Fibroblast of skin of scalp (primary cell): Measurements from ENCODE around the gene BRD1.
"Not testable (repeated sequence)": the region's sequence is repeated elsewhere in the genome, so short reads cannot be mapped to it uniquely, and the experiment has no call there.

Experiments used
- DNase-seq: peaks from one replicate; pipeline ENCODE4 v3.0.0-alpha.2; 2013

The BRD1 gene

DNA sequence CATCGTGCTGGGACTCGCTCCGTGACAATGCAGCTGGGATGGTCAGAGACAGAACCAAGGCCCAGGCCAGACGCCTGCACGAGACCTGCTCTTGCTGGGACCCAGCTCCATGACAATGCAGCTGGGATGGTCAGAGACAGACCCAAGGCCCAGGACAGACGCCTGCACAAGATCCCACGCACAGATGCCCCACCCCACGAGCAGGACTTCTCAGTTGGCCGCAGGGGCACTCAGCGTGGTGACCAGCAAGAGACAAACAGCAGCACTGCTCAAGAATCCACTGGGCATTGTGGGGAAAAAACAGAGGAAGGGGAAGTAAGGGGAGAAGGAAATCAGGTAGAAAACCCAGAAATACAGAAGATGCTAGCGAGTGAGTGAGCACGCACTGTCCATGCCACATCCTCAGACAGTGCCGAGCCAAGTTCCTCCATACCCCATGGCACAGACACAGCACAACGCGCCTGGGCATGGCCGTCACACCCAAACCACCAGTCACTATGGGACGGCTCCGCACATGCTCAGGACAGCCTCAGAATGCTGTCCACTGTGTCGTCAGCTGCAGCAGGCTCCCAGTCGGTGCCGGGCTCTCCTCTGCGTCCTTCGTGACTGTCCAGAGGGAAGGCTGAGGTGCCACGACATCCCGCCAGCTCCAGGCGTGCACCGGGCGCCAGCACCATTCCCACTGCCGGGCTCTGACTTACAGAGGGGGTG, 44.5 kb downstream of the BRD1 start:
- DNase-seq: no peak

DNA sequence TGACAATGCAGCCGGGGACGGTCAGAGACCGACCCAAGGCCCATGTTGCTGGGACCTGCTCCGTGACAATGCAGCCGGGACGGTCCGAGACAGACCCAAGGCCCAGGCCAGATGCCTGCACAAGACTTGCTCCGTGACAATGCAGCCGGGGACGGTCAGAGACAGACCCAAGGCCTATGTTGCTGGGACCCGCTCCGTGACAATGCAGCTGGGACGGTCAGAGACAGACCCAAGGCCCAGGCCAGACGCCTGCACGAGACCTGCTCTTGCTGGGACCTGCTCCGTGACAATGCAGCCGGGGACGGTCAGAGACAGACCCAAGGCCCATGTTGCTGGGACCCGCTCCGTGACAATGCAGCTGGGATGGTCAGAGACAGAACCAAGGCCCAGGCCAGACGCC, 45.8 kb downstream of the BRD1 start:
- not testable (repeated sequence) for DNase-seq

- DNase-seq: no peak
These were observed 46.3 kb downstream of the BRD1 start for GRCh38 chr22:49781289-49781782.

GRCh38 chr22:49780698-49781288, 46.9 kb downstream of the BRD1 start:
- no peak for DNase-seq

DNA sequence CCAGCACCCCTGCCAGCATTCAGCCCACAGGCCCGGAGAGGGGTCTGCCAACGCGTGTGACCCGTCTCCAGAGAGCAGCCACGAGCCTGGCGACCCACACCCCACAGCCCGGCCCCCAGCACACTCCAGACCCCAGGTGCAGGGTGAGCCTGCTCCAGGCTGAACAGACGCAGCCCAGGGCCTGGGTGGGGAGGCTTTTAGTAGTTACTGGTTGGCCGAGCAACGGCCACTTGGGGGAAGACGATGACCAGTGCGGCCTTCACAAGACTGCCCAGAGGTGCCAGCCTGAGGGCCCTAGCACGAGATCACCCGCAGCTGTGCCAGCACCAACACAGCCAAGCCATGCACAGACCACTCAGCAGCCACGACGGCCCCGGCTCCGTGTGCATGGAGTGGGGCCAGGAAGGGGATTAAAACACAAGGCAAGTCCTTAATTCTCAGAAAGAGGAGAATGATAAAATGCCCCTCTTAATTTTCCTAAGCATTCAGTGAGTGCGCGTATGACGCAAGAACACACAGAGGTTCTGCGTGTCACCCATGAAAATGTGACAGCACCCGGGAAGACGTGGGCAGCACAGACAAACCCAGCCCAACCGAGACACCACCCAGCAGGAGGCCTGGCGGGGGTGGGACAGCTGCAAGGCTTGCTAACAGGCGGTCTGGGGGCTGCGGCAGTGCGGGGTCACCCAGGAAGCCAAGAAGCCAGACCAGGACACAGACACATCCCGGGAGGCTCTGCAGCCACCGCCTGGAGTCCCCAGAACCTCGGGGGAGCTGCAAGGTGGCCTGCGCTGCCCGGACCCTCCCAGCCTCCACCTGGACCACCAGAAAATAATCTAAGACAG, 47.6 kb downstream of the BRD1 start:
- no peak for DNase-seq

- DNase-seq: no peak
These were observed 48.5 kb downstream of the BRD1 start for GRCh38 chr22:49779211-49779610.

DNA sequence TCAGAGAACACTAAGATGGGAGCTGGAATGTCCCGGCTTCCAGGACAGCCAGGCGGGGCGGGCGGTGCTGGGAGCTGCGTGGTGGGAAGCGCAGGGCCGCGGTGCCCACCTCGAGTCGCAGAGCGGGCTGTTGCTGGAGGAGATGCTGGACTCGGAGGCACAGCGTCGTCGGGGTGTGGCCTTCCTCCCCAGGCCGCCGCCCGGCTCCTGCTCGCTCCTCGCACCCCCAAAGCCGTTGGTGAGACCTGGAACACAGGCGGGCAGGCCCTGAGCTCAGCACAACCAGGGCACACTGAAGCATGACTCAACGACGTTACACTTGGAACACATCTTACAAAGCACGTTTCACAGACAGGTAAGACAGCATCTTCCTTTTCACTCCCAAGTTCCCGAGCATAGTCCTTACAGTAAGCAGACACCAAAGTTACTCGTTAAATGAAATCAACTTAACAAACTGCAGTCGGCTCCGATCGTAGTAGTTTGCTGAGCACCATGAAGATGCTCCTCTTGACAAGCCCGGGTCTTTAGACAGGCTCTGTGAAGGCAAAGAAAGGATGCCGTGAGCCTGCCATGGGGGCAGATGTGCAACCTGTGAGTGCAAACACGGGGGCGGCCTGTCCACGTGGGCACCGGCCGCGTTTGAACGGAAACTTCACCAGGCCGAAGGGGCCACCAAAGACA, 50.0 kb downstream of the BRD1 start:
- DNase-seq: no peak

DNA sequence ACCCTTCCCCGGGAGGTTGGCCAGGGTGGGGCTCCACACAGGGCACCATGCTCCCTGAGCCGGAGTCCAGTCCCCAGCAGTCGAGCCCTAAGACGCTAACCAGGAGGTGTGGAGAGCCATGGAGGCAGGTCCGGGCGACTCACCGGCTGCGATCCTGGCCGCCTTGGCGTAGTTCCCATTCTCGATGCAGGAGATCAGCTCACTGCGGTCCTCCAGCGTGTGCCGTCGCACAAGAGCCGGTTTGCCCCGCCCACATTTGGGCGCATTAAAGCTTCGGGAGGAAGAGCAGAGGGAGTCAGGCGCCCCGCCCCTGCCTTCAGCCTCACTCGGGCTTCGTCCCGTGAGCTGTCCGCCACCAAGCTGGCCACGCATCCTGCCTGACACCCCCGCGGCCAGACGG, 50.8 kb downstream of the BRD1 start:
- no peak for DNase-seq

- no peak for DNase-seq
These were observed 51.7 kb downstream of the BRD1 start for GRCh38 chr22:49775867-49776511.

GRCh38 chr22:49775191-49775866, 52.3 kb downstream of the BRD1 start:
- no peak for DNase-seq

- DNase-seq: no peak
These were observed 53.0 kb downstream of the BRD1 start for GRCh38 chr22:49774499-49775151.

GRCh38 chr22:49774046-49774445, 53.6 kb downstream of the BRD1 start:
- no peak for DNase-seq

DNA sequence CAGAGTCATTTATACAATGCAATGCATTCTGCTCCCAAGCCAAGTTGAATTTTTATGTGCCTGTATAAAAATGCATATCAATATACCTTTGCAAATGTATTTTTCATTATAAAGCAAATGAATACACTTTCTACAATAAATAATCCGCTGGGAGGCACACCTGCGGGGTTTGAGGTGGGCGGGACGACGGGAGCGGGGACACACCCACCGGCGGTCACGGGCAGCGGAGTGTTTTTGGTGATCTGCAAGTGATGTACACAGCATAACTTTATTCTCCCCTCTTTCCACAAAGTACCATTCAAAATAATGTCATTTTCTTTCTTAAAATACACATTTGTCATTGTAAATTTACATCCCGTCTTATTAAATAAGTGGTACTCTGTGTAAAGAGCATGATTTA, 54.1 kb downstream of the BRD1 start:
- DNase-seq: no peak

DNA sequence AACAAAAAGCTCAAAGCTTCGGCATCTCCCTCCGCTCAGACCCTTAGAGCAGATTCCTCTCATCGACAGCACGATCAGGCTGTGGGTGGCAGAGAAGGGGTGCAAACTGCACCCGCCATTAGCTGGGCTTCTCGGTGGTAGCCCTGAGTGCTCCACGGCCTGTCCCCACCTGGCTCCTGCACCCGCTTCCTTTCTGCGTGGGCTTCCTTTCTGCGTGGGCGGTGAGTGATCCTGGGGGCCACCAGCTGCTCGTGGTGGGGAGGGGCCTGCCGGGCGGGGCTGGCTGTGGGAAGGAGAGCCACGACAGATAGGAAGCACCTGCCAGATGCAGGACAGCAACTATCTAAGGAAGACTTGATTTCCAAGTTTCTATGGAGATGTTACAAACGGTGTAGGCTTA, 55.0 kb downstream of the BRD1 start:
- no peak for DNase-seq

DNA sequence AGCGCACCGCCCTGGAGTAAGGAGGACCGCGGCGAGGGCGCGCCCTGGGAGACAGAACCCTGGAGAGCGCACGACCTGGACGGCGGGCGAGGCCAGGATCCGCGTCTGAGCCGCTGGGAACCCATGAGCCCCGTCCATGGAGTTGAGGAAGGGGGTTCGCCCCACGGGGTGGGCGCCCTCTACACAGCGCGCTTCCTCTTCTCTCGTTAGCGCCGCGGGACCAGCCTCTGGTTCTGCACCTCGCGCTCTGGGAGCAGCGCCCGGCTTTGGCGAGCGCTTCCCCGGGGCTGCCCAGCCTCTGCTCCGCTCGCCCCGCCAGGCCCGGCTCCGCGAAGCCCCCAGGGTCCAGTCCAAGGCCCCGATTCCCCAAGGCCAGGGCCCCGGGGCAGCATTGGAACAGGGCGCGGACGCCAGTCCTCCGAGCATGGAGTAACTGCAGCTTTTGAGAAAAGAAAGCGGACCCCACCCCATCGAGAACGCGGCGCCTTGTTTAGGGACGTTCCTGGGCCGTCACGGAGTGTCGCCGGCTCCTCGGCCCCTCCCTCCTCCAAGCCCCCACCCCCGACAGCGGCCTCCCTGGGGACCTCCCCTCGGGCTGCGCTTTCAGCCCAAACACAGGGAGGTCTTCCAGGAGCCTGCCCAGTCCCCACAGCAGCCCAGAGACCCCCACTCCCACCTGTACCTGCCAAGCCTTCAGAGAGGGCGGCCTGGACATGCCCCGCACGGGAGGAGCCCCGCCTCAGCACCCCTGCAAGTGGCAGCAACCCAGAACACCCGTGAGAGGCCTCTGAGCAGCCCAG, 56.2 kb downstream of the BRD1 start:
- no peak for DNase-seq

DNA sequence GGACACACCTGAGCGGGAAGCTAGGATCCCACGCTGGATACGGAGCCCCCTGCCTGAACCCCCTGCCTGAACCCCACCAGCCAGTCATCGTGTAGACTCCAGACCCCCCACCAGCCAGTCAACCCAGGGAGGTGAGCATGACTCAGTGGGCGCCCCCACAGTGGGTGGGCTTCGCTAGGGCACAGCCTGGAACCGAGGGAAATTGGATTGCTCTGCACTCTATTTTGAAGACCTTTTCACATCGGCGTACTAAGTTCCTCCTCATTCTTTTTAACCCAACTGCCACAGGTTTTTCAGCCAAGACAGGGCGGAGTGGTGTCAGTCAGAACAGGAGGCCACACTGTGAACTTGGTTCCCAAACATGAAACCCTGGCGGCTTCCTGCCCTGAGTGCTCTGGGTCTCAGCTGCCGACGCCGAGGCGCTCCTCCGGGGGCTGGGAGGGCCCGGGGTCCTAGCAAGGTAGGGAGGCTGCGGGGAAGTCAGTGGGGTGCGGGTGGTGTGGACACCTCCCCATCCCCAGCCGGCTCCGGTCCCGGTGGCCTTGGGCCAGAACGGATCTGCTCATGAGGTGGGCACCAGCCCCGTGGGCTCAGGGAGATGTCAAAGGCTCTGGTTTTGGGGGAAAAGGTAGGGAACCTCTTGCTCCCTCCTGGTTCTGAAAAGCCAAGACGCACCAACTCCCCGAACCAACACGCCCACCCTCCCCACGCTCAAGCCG, 57.0 kb downstream of the BRD1 start:
- DNase-seq: no peak

DNA sequence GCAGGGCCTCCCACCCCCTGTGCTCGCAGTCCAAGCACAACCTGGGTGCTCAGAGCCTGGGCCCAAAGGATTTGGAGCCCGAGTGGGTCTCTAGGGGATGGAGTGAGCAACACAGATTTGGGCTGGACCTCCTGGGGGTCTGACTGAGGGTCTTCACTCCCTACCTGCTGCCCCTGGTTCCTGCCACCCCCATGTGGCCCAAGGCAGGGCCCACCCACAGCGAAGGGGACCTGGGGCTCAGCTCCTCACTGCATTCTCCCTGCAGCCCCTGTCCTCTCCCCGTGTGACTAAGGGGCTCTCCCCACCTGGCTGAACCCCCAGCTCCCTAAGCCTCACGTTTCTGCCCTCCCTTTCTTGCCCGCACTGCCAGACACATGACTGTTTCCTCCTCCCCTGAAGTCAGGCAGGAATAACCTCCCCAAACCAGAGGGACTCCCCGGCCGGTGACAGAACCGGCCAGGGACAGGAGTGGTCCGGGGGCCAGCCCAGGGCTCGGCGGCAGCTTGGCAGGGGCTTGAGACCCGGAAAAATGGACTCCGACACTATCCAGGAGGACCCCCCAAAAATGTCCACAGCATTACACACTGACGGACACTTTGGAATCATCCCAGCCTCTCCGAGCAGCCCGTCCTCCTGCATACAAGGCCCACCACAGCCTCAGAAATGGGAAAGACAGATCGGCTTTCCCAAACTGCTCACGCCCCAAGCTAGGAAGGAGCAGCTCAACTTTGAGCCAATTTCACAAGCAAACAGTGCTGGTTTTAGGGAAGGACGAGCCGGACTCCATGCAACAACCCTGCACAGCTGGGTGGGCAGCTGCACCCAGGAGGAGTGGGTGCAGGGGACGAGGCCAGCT, 57.8 kb downstream of the BRD1 start:
- DNase-seq: no peak

- no peak for DNase-seq
These were observed 58.6 kb downstream of the BRD1 start for GRCh38 chr22:49768951-49769690.
